GM21576 (cell line): Measurements from ENCODE around the gene SDR39U1.

Experiments
- ATAC-seq: cut with Tn5 transposase; IDR thresholded peaks from one replicate; pipeline ENCODE4 v1.9.1; 2021; ENCODE audit warnings: mild to moderate bottlenecking, moderate library complexity; ENCODE audit not compliant: unreplicated experiment

SDR39U1 gene

DNA sequence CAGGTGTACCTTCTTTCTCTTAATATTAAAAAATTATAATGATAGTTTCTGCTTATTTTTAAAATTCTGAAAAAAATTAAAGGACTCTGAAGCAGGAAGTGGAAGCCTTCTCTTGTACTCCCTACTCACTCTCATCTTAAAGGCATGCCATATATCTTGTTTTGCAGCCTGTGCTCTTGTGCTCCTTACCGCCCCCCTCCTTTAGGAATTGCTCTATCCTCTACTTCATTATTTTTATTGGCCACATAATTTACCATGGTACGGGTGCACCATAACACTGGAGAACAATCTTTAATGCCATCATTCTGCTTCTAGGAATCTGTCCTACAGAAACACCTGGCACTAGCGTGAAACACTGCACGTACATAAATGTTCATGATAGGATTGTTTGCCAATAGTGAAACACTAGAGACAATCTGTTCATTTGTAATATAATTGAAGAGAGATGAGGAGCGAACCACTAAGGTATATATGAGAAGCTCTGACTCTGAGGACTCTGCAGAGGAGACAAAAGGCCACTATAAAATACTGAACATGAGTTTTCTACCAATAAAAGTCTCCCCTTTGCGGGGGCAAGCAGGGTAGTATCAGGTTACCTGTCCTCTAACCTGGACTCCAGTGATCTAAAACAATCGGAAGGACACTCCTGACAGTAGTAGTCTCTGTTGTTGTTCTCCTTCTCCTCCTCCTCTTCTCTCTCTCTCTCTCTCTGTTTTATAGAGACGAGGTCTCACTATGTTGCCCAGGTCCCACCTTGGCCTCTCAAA is 50.1 kb downstream of the SDR39U1 start:
- no peak for ATAC-seq

DNA sequence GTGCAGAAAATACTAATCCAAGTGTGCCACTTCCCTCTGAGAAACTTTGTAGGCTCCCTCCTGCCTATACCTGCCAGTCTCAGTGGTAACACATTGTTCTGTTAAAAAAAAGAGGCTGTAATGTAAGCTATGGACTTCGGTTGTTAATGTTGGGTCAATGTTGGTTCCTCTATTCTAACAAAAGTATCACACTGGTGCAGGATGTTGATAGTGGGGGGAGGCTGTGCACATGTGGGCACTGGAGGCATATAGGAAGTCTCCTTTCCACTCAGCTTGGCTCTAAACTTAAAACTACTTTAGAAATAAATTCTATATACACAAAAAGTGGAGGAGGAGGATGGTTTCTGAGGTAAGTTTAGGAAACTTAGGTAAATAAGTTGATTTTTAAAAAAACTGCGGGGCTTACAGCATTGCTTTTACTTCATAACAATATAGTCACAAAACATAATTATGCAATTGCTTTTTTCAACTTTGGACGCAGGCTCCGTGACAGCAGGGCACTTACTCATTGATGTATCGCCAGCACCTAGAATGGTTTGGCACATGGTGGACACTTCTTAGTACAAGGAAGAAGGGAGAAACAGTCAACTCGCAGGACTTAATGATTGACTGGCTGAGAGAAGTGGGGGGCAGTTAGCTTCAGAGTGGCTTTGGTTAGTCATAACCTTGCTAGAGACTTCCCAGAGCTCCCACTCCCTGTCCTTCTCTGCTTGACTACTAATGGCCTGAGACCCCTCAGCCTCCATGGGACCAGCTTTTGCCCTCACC is 51.7 kb downstream of the SDR39U1 start:
- ATAC-seq = no peak
